HL-60/S4 treated with retinoic acid at 250 ng/mL for 4 days and 3 days (cell line): Measurements from ENCODE around the gene IL11.

Experiments
- in situ Hi-C: fragments of 300-500 bp; cut with MboI; formaldehyde crosslinking; loops from 2 replicates; pipeline ENCODE4 v1.7.0; 2022; ENCODE audit warnings: low sequenced_read_pairs

The IL11 gene

GRCh38 chr19:55353803-55354697, 16.2 kb downstream of the IL11 start:
- in situ Hi-C loops = no loop called here

- in situ Hi-C loops = no loop called here
Observed at GRCh38 chr19:55353356-55353802, 16.9 kb downstream of the IL11 start.

DNA sequence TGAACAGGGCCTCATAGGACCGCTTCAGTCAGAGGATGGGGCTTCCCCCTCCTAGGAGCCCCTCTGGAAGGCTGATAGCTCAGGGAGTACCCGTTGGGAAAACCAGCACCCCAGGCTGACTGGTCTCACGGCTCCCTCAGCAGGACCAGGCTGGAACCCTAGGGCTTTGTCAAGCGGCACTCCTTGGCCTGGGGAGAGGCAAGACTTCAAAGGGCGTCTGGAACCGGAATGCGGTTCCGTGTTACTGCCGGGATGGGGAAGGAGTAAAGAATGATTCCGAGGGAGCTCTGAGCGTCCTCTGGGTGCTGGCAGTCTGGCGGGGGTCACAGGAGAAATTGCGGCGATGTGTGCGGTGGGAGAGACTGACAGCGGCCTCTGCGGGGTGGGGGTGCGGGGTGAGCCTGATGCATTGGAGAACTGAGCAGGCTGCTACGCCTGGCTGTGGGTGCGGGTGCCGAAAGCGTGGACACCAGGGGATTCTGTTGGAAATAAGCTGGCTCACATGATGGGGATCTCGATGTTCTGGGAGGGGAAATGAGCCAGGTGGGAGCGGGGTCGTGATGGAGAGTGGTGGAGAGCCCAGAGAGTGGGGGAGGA, 17.6 kb downstream of the IL11 start:
- in situ Hi-C loops = no loop called here

DNA sequence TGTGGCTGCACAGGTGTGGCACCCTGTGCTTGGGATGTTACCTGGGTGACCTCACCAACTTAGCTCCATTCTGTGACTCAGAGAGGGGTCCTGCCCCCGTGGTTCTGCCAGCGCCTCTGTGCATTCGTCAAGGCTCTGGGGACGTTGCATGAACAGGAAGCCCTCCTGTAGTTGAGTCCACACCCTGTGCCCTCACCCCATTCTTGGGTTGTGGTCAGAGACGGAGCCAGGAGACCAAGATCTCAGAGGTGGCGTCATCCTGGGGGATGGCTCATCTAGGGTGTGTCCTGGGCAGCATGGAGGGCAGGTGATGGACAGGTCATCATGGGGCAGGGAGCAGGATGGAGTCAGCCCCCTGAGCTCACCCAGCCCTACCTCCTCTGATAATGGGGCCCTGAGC, 18.2 kb downstream of the IL11 start:
- in situ Hi-C loops = no loop called here

- in situ Hi-C loops = no loop called here
Observed at GRCh38 chr19:55350620-55351315, 19.5 kb downstream of the IL11 start.

DNA sequence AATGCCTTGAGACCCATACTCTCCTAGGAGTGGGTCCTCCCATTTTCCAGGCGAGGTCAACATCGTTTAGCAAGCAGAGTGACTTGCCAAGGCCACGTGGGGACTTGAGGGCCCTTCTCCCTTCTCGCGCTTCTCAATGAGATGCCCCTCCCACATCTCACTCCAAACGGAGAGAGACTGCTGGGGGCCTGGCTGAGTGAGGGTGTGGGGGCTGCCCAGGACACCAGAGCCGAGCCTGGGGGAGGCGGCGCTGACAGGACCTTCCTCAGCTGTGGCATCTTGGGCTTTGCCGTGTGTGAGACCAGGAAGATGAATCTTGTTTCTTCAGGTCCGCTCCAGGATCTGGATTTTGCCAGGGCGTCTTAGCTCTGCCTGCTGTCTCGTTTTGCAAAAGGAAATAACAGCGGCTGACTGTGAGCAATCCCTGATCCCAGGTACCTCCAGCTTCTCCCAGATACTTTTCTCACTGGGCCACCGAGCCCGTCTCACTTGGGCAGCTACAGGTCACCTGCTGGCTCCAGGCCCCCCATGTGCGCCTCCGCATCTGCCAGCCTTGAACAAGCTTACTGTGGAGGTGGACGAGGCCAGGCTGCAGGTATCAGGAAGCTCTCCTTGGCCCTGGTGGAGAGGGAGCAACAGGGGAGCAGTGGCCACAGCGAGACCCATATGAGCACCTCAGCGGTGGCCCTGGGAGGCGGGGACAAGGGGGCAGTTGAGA, 21.8 kb downstream of the IL11 start:
- in situ Hi-C loops = no loop called here

- in situ Hi-C loops = no loop called here
Observed at GRCh38 chr19:55347442-55348009, 22.7 kb downstream of the IL11 start.

DNA sequence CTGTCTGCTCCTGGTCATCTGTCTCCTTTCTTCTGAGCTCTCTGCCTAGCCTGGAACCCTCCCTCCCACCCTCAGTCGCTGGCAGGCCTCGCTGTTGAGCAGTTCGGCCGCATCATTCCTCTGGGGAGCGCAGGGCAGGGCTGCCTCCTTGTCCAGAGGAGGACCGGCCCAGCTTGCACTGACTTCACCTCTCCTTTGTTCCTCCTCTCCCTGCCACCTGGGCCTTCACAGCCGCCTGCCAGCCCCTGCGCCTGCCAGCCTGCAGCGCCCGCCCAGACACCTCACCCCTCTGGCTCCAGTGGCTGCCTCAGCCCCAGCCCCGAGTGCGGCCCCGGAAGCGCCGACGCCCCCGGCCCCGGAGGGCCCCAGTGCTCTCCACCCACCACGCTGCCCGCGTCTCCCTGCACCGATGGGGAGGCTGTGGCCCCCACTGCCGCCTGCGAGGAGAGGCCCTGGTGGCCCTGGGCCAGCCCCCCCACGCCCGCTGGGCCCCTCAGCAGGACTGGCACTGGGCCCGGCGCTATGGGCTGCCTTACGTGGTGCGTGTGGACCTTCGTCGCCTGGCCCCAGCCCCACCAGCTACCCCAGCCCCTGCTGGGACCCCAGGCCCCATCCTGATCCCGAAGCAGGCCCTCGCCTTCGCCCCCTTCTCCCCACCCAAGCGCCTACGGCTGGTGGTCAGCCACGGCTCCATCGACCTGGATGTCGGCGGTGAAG, 23.4 kb downstream of the IL11 start:
- in situ Hi-C loops = no loop called here

- in situ Hi-C loops = no loop called here
Observed at GRCh38 chr19:55345818-55346724, 24.2 kb downstream of the IL11 start.

DNA sequence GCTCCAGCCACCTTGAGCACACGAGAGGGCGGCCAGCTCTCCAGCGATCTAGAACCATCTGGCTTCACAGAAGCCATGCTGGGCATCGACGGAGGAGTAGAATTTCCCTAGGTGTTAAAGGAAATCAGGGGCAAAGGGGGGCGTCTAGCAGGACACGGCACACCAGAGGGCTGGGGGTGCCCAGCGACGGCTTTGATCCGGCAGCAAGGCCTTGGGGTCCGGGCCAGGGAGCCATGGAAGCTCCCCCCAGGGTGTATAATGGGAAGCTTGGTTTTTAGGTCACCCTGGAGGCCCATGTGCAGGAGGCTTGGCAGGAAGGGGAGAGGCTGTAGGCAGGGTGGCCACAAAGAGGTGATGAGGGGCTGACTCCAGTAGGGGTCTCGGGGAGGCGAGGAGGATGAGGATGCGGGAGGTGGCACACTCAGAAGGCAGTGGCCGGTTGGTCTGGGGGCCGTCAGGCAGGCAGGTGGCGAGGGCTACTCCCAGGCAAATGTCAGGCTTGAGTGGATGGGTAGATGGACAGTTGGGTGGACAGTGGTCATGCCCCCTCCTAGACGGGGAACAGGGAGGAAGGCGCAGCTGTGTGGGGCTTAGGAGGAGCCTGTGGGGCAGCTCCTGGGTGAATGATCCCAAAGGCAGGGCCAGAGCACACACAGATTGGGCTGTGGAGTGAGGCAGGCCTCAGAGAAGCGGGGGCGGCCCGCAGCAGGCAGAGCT, 25.0 kb downstream of the IL11 start:
- in situ Hi-C loops = no loop called here

DNA sequence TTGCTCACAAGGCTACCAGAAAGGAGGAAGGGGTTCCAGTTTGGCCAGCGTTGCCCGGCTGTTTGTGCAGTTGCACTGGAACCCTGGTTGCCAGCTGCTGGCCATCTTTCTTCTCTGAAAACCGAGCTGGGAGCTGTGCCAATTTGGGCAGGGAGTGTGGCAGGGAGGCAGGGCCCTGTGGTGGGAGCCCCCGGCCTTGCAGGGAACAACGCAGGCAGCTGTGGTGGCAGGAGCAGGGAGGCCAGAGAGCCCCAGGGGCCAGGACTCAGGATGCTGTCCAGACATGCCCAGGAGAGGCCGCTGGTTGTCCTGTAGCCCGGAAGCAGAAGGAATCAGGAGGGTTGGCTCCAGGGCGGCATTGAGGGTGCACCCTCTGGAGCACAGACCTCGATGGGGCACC, 25.8 kb downstream of the IL11 start:
- in situ Hi-C loops = no loop called here

GRCh38 chr19:55341595-55342531, 28.4 kb downstream of the IL11 start:
- in situ Hi-C loops = no loop called here

- in situ Hi-C loops = no loop called here
Observed at GRCh38 chr19:55341171-55341588, 29.1 kb downstream of the IL11 start.

GRCh38 chr19:55340784-55341147, 29.5 kb downstream of the IL11 start:
- in situ Hi-C loops = no loop called here

- in situ Hi-C loops = no loop called here
Observed at GRCh38 chr19:55339889-55340783, 30.1 kb downstream of the IL11 start.

- in situ Hi-C loops = no loop called here
Observed at GRCh38 chr19:55339105-55339888, 31.0 kb downstream of the IL11 start, which contains the start of gene KMT5C. Gene KMT5C, plus strand, starts transcription at chr19:55339876. Its CDS starts 2,061 bp downstream, at chr19:55341937.
